PFSK-1 (cell line): ENCODE measurements around the gene CCAR1.

ENCODE experiments used
- POLR2AphosphoS5 ChIP-seq: IDR thresholded peaks from 2 replicates; pipeline ENCODE4 v1.6.1; 2012; ENCODE audit warnings: low read depth, mild to moderate bottlenecking, control low read depth, low read length, moderate library complexity
- REST ChIP-seq, 2 experiments: IDR thresholded peaks; 2 replicates each; pipeline versions ENCODE4 v1.6.1 to v1.8.0; 2011 to 2012; ENCODE audit warnings: low read depth in 2 of 2, low read length in 2 of 2, control low read depth in 1 of 2, inconsistent platforms in 1 of 2, mild to moderate bottlenecking in 1 of 2, moderate library complexity in 1 of 2; ENCODE audit not compliant: insufficient read depth in 1 of 2
- TAF1 ChIP-seq: IDR thresholded peaks from 2 replicates; pipeline ENCODE4 v1.6.1; 2012; ENCODE audit warnings: low read length, control low read depth, borderline replicate concordance; ENCODE audit not compliant: insufficient read depth

- TF ChIP-seq REST (IDR thresholded peaks at IDR 0.05; ENCODE audit: insufficient read depth in 1 of 2, low read depth in 2 of 2, low read length in 2 of 2) (no peak), POLR2AphosphoS5 (no peak), TAF1 (no peak)
Measured at GRCh38 chr10:68727146-68727545, 6.1 kb downstream of the CCAR1 start.
